Stimulated activated CD8-positive, alpha-beta memory T cell treated with anti-CD3 and anti-CD28 coated beads, Interleukin-2, amount 100 ng/mL, for 1 hour (primary cell): Measurements from ENCODE around the gene INF2.

Source experiments
- DNase-seq, 2 donors: peaks; one replicate each; pipeline ENCODE4 v3.0.0-alpha.2; 2020; ENCODE audit warnings: low read depth in 2 of 2

Gene INF2

GRCh38 chr14:104689881-104690711 lies 678 bp downstream of the INF2 start:
- no peak for DNase-seq

DNA sequence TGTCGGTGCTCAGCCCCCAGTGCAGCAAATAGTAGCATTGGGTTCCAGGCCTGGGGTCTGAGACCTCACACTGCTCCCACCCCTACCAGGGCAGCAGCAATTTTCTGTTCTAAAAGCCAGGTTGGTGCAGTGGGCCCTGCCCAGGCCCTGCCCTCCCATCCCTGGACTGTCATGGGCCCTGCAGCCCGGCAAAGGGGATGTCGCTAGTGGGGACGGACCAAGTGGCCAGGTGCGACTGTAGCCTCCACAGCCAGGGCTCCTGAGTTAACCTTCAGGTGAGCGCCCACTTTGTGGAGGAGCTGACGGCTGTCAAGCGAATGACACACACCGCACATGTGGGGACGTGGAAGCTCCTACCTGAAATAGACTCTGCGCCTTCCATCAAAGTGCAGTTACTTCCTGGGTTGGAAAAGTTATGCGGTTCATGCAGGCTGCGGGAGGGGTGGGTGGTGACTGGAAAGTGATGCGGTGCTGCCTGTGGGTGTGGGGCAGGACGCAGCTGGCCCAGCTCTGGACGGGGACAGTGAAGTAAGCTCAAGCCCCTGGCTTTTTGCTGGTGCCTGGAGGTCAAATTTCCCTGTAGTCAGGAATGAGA lies 1.5 kb downstream of the INF2 start:
- DNase-seq: no peak

GRCh38 chr14:104691546-104692260 lies 2.3 kb downstream of the INF2 start:
- DNase-seq: no peak

GRCh38 chr14:104692261-104692938 lies 3.0 kb downstream of the INF2 start:
- no peak for DNase-seq

DNA sequence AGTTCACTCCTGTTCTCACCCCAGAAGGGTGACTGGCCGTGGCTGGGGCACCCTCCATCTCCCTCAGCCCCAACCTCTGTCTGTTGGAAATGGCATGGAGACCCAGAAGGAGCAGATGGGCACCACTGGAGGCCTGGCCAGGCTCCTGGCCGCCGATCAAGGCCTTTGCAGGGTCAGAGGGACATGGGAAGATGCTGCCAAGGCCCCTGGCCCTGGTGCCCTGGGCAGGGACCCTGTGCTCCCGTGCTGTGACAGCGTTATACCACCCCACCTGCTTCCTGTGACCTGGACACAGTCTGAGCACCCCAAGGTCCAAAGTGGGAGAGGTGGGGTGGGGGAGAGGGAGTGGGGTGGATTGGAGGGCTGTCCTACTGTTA lies 3.5 kb downstream of the INF2 start:
- DNase-seq: no peak

GRCh38 chr14:104693482-104694431 lies 4.3 kb downstream of the INF2 start:
- DNase-seq: no peak

DNA sequence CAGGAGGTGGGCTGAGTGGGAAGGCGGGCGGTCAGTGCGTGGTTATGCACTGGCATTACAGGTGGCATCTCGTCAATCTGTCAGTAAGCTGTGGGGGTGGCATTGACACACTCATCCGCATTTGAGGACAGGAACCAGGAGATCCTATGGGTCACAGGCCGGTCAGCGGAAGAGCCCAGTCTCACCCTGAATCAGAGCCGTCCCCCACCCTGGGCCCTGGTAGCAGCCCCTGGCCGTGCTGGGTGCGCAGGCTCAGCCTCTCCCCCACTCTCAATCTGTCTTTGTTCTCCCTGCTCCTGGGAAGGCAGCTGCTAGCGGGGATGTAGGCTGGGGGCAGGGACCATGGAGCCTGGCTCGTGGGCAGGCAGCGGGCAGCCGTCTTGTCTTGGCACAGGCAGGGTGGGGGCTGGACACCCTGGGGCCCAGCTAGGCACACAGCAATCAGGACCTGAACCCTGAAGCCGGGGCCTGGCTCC lies 5.1 kb downstream of the INF2 start:
- no peak for DNase-seq

DNA sequence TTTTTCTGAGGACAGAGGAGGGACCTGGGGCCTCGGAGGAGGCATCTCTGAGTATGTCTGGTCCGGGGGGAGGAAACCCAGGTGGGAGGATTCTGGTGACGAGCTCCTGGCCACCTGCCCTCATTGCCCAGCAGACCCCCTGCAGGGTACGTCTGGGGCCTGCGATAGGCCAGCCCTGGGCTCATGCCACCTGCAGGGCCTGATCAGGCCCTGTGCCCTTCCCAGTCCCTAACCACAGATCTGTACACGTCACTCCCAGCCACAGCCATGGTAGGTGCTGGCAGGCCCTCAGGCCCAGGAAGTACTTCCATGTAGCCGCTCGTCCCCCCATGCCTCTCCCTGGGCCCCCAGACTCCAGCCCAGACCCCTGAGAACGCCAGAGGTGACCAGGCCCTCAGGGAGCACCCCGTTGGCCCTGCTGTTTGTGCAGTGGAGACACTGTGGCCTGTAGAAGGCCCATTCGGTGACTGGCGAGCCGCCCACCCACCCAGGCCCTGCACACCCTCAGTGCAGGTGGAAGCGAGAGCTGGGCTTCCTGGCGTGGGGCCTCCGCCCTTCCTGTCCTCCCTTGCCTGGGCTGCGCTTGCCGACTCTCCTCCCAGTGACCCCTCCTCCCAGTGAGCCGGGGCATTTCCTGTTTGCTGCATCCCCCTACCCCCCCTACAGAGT lies 5.7 kb downstream of the INF2 start:
- DNase-seq: no peak

- DNase-seq: no peak
These were observed 6.2 kb downstream of the INF2 start for GRCh38 chr14:104695660-104696000.

GRCh38 chr14:104696671-104697316 lies 7.4 kb downstream of the INF2 start:
- DNase-seq: no peak

- no peak for DNase-seq
These were observed 7.9 kb downstream of the INF2 start for GRCh38 chr14:104697317-104697703.

DNA sequence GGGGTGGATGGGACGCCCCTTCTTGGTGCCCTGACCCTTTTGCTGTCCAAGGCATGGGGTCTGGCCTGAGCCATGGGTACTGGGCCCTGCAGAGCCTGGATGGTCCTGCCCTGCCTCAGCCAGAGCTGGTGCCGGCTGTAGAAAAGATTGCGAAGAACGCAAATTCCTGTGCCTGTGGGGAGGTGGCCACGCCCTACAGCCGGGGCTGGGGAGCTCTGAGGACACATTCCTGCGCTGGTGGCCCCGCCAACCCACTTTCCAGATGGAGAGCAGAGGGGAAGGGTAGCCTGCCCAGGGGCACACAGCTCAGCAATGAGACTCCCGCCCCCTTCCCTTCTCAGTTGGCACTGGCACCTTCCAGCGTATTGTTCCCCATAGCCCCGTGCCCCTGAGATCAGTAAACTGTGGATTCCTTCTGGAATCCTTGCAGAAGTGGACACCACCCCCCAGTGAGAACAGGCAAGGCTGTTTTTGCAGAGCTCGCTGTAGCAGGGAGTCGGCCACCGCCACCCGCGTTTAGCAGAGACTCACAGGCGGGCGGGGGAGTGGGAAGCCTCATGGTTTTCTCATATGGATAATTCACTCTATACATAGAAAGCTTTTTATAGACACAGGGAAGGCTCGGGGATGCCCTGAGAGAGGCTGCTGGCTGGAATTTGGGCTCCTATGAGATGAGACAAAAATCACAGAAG lies 8.6 kb downstream of the INF2 start:
- no peak for DNase-seq

DNA sequence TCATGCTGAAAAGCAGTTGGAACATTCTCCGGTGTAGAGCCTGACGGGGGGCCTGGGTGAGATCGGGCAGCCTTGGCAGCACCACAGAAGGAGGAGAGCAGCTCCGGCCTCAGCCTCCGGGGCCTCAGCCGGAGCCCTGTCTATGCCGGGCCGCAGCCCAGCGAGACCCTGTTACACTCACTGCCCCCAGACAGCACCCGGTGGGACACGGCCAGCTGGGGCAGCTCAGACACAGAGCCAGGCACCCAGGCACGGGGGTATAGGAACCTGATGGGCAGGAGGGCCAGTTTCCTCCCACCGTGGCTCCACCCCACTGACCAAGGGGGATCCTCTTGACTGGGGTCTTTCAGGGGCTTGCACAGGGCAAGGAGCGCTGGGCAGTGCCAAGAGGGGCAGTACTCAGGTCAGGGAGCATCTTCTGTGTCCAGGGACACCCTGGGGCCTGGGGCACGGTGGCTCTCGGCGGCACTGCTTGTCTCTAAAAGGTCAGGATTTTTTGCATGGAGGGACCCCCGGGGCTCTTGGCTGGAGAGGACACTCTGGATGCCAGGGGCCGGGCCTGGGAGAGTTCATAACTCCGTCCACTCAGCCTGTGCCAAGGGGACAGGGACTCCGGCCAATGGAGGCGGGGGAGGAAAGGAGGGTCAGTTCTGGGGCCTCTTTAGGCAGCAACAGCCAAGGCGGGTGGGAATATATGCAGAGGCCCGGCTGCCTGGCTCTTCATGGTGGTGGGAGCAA lies 9.4 kb downstream of the INF2 start:
- DNase-seq: no peak

GRCh38 chr14:104699426-104699748 lies 10.0 kb downstream of the INF2 start:
- no peak for DNase-seq

DNA sequence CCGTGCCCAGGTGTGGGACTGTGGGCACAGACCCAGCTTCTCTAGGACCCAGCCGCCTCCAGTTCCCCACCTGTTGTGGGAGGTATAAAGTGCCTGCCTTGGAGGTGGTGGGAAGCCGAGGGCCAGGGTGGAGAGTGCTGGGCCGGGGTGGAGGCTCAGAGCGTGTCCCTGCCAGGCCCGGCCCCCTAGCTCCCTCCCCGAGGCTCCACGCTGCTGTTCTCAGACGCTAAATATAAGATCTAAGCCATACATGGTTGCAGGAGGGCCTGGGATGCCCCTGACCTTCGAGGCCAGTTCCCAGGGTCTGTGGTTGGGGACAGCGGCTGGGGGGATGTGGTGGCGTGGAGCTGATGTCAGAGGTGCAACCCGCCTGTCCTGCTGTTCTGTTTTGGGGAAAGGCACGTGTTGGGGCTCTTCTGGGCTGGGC lies 10.8 kb downstream of the INF2 start:
- DNase-seq: no peak

- no peak for DNase-seq
These were observed 11.4 kb downstream of the INF2 start for GRCh38 chr14:104700747-104701217.

- DNase-seq: no peak
These were observed 12.1 kb downstream of the INF2 start for GRCh38 chr14:104701383-104702076.

DNA sequence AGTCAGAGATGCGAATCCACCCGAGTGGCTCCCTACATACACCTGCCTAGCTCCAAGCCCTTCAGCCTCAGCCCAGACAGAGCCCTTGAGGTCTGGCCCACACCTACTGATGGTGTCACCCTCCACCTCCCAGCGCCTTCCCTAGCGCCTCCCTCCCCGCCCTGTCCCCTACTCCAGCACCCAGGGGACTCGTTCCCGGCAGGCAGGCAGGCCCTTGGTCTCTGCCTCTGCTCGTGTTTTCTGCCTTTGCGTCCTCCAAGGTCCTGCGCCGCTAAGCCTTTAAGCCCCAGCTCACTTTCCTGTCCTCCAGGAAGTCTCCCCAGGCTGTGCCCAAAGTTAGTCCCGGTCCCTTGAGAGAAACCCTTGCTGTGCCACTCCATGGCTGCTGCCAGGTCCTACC lies 12.7 kb downstream of the INF2 start:
- DNase-seq: no peak
